Loucy (cell line): ENCODE data around the gene TACC3.

Experiments
- H2AFZ ChIP-seq: fragments of 200-600 bp; sonication (generic); 2 replicates; pipeline ENCODE4 v1.6.0; 2016; ENCODE audit warnings: antibody characterized with exemption, mild to moderate bottlenecking, low read length, moderate library complexity
- H3F3A ChIP-seq: fragments of 200-600 bp; 2 replicates; pipeline ENCODE4 v1.6.0; 2016; ENCODE audit warnings: antibody characterized with exemption, low read depth, mild to moderate bottlenecking
- H3K27me3 ChIP-seq: fragments of 200-600 bp; sonication (generic); 2 replicates; pipeline ENCODE4 v1.6.1; 2014; ENCODE audit warnings: low read length, mild to moderate bottlenecking; ENCODE audit not compliant: insufficient read depth, poor library complexity, severe bottlenecking
- H3K36me3 ChIP-seq: fragments of 200-600 bp; sonication (generic); 2 replicates; pipeline ENCODE4 v1.6.1; 2016; ENCODE audit warnings: low read length; ENCODE audit not compliant: insufficient read depth
- H3K4me1 ChIP-seq: fragments of 200-600 bp; sonication (generic); 2 replicates; pipeline ENCODE4 v1.5.1; 2014; ENCODE audit warnings: low read length, mild to moderate bottlenecking; ENCODE audit not compliant: insufficient read depth, poor library complexity, severe bottlenecking
- H3K4me2 ChIP-seq: fragments of 200-600 bp; sonication (generic); 2 replicates; pipeline ENCODE4 v1.6.0; 2014; ENCODE audit warnings: antibody characterized with exemption, low read length, low read depth, mild to moderate bottlenecking; ENCODE audit not compliant: poor library complexity, severe bottlenecking
- H3K4me3 ChIP-seq: fragments of 200-600 bp; sonication (generic); 2 replicates; pipeline ENCODE4 v1.5.1; 2014; ENCODE audit warnings: low read length, mild to moderate bottlenecking, mixed read lengths; ENCODE audit not compliant: poor library complexity, severe bottlenecking
- H3K79me2 ChIP-seq: fragments of 200-600 bp; sonication (generic); 2 replicates; pipeline ENCODE4 v1.6.1; 2014; ENCODE audit warnings: low read length; ENCODE audit not compliant: insufficient read depth
- H3K9ac ChIP-seq: fragments of 200-600 bp; sonication (generic); 2 replicates; pipeline ENCODE4 v1.6.0; 2014; ENCODE audit warnings: mild to moderate bottlenecking, low read depth, low read length, moderate library complexity; ENCODE audit not compliant: poor library complexity, severe bottlenecking
- H3K9me2 ChIP-seq: fragments of 200-600 bp; sonication (generic); replicated peaks from 2 replicates; pipeline ENCODE4 v1.6.1; 2016; ENCODE audit warnings: low read depth, low read length, mixed read lengths
- H3K9me3 ChIP-seq: fragments of 200-600 bp; sonication (generic); 2 replicates; pipeline ENCODE4 v1.6.1; 2014; ENCODE audit warnings: mild to moderate bottlenecking, antibody characterized with exemption, low read length, low read depth; ENCODE audit not compliant: insufficient read depth
- H4K20me1 ChIP-seq: fragments of 200-600 bp; sonication (generic); 2 replicates; pipeline ENCODE4 v1.6.0; 2014; ENCODE audit warnings: antibody characterized with exemption, low read length, mild to moderate bottlenecking; ENCODE audit not compliant: insufficient read depth, poor library complexity, severe bottlenecking
- EZH2phosphoT487 ChIP-seq: fragments of 200-600 bp; IDR thresholded peaks from 2 replicates; pipeline ENCODE4 v1.6.1; 2018; ENCODE audit warnings: antibody characterized with exemption, mild to moderate bottlenecking, moderate library complexity, borderline replicate concordance
- TF ChIP-seq, protein P1 (sequence below): fragments of 200-600 bp; sonication (generic); conservative IDR thresholded peaks from 2 replicates; pipeline ENCODE4 v1.5.1; 2014; ENCODE audit warnings: mild to moderate bottlenecking, antibody characterized with exemption, low read length

The TACC3 gene

DNA sequence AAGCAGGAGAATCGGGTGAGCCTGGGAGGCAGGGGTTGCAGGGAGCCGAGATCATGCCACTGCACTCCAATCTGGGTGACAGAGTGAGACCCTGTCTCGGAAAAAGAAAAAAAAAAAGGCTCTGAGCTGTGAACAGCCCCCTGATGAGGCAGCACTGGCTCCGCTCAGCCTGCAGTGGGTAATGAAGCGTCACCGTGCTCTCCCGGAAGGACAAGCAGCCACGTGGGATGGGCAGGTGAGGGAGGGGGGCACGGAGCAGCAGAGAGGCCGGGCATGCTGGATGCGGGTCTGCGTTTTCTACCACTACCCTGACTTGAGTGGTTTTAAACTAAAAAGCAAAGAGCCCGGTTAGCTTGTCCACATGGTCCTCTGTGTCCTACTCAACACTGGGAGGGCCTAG is 15.5 kb downstream of the TACC3 start:
- no peaks in the 10 kb centered on the region for H3K27me3 ChIP-seq
- no peak overlapping the region for H3K4me2 ChIP-seq
- no peak for TF ChIP-seq EZH2phosphoT487
- TF ChIP-seq, protein P1, sequence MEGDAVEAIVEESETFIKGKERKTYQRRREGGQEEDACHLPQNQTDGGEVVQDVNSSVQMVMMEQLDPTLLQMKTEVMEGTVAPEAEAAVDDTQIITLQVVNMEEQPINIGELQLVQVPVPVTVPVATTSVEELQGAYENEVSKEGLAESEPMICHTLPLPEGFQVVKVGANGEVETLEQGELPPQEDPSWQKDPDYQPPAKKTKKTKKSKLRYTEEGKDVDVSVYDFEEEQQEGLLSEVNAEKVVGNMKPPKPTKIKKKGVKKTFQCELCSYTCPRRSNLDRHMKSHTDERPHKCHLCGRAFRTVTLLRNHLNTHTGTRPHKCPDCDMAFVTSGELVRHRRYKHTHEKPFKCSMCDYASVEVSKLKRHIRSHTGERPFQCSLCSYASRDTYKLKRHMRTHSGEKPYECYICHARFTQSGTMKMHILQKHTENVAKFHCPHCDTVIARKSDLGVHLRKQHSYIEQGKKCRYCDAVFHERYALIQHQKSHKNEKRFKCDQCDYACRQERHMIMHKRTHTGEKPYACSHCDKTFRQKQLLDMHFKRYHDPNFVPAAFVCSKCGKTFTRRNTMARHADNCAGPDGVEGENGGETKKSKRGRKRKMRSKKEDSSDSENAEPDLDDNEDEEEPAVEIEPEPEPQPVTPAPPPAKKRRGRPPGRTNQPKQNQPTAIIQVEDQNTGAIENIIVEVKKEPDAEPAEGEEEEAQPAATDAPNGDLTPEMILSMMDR: no peak
- no peaks in the 10 kb centered on the region for H3K9me2 ChIP-seq
- H3K79me2 ChIP-seq: peaks cover 6% of the 10 kb centered on the region; the same call in 1 of the 2 replicates
- no peak overlapping the region for H3K9ac ChIP-seq
- no peaks in the 10 kb centered on the region for H4K20me1 ChIP-seq
- H2AFZ ChIP-seq: no peak overlapping the region
- H3K9me3 ChIP-seq: no peaks in the 10 kb centered on the region; the same call in 1 of the 2 replicates
- H3K4me1 ChIP-seq: no peaks in the 10 kb centered on the region
- peaks cover 94% of the 10 kb centered on the region; the same call in 1 of the 2 replicates for H3K36me3 ChIP-seq
- no peak overlapping the region for H3K4me3 ChIP-seq
- H3F3A ChIP-seq: no peaks in the 10 kb centered on the region

DNA sequence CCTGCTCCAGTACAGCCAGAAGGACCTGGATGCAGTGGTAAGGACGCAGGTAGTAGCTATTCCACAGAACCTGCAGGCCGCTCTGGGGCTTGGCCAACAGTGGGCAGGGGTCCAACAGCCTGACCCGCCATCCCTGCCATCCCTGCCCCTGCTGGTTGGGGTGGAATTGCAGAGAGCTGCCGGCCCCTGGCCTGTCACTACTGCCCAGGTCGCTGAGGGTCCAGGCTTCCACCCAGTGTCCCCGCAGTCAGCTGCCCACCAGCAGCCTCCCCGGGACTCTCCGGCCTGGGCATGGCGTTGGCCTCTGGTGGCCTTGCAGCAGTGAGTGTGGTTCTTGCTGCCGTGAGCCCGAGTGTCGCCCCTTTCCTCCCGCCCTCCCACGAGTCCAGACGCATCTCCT is 16.3 kb downstream of the TACC3 start:
- H3K4me3 ChIP-seq: no peak overlapping the region
- H3K9me2 ChIP-seq: no peaks in the 10 kb centered on the region
- no peaks in the 10 kb centered on the region for H4K20me1 ChIP-seq
- H3K9me3 ChIP-seq: no peaks in the 10 kb centered on the region; the same call in 1 of the 2 replicates
- H3F3A ChIP-seq: no peaks in the 10 kb centered on the region
- H3K36me3 ChIP-seq: peaks cover 94% of the 10 kb centered on the region; the same call in 1 of the 2 replicates
- no peak overlapping the region for H3K4me2 ChIP-seq
- H3K27me3 ChIP-seq: no peaks in the 10 kb centered on the region
- peaks cover 1% of the 10 kb centered on the region; the same call in 1 of the 2 replicates for H3K79me2 ChIP-seq
- H2AFZ ChIP-seq: no peak overlapping the region
- no peak overlapping the region for H3K9ac ChIP-seq
- TF ChIP-seq, protein P1: no peak
- no peak for TF ChIP-seq EZH2phosphoT487
- no peaks in the 10 kb centered on the region for H3K4me1 ChIP-seq

DNA sequence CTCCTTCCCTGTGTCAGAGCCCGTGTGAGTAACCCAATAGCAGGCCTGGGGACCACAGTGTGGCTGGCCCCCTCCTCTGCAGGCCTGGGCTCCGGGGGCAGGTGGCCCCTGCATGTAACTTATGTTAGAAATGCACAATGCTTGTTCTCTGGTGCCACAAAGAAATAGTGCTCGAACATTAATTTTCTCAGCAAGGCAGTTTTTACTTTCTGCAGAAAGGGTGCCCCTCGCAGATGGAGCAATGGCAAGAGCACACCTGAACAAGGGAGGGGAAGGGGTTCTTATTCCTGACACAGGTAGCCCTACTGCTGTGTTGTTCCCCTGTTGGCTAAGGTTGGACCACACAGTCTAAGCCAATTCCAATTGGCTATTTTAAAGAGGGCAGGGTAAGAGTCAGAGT is 17.1 kb downstream of the TACC3 start:
- Histone ChIP-seq H3K4me2 (no peak overlapping the region), H3K9me2 (no peaks in the 10 kb centered on the region), H3K4me1 (no peaks in the 10 kb centered on the region), H3K4me3 (no peak overlapping the region), H2AFZ (no peak overlapping the region), H3K9ac (no peak overlapping the region), H3K79me2 (no peaks in the 10 kb centered on the region; the same call in 1 of the 2 replicates), H3K27me3 (no peaks in the 10 kb centered on the region), H3F3A (no peaks in the 10 kb centered on the region), H3K36me3 (peaks cover 89% of the 10 kb centered on the region; the same call in 1 of the 2 replicates), H4K20me1 (no peaks in the 10 kb centered on the region), H3K9me3 (no peaks in the 10 kb centered on the region; the same call in 1 of the 2 replicates)
- no peak for TF ChIP-seq EZH2phosphoT487
- TF ChIP-seq, protein P1: no peak
